ENCODE results near the gene SIK2. TPM values are rescaled to one million over a fixed set of nuclear protein-coding genes. Genes with fewer than 3 reads are reported as not detected.
A peak's percentile ranks its signal among the peaks of the same experiment; 100 is the strongest.

Gene SIK2
- total and polyA plus RNA-seq, 9 of the 15 experiments (the other 6 are each of a cell fraction or from before 2014, with no cell fraction given): 0.74 to 11.6 (median 3.8) TPM

- TF ChIP-seq, protein P1, sequence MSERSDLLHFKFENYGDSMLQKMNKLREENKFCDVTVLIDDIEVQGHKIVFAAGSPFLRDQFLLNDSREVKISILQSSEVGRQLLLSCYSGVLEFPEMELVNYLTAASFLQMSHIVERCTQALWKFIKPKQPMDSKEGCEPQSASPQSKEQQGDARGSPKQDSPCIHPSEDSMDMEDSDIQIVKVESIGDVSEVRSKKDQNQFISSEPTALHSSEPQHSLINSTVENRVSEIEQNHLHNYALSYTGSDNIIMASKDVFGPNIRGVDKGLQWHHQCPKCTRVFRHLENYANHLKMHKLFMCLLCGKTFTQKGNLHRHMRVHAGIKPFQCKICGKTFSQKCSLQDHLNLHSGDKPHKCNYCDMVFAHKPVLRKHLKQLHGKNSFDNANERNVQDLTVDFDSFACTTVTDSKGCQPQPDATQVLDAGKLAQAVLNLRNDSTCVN (CRISPR knock-in tag; IDR thresholded peaks at IDR 0.05): no peak
- no peak for TF ChIP-seq ZNF224 (CRISPR knock-in tag; IDR thresholded peaks at IDR 0.05)
- no peak for TF ChIP-seq ZNF212 (CRISPR knock-in tag; IDR thresholded peaks at IDR 0.05)
- no peak for TF ChIP-seq GTF2F1 (IDR thresholded peaks at IDR 0.05; ENCODE audit: low read depth, low read length)
- TF ChIP-seq, protein P2, sequence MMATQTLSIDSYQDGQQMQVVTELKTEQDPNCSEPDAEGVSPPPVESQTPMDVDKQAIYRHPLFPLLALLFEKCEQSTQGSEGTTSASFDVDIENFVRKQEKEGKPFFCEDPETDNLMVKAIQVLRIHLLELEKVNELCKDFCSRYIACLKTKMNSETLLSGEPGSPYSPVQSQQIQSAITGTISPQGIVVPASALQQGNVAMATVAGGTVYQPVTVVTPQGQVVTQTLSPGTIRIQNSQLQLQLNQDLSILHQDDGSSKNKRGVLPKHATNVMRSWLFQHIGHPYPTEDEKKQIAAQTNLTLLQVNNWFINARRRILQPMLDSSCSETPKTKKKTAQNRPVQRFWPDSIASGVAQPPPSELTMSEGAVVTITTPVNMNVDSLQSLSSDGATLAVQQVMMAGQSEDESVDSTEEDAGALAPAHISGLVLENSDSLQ (IDR thresholded peaks at IDR 0.05): peak; percentile 73
- 0 out of 2 replicates have a peak, but pooled peaks have one; percentile 7 for TF ChIP-seq CEBPB (tag; IDR thresholded peaks at IDR 0.05)
- no peak for TF ChIP-seq KLF16 (IDR thresholded peaks at IDR 0.05)
- no peak for TF ChIP-seq ZBTB40 (IDR thresholded peaks at IDR 0.05)
- no peak for TF ChIP-seq ZBTB40 (CRISPR knock-in tag; IDR thresholded peaks at IDR 0.05)
- no peak for TF ChIP-seq MYBL2 (IDR thresholded peaks at IDR 0.05; ENCODE audit: low read depth)
- no peak for TF ChIP-seq MYBL2 (CRISPR knock-in tag; IDR thresholded peaks at IDR 0.05; ENCODE audit: borderline replicate concordance)
- TF ChIP-seq PPARD (CRISPR knock-in tag; IDR thresholded peaks at IDR 0.05): no peak
- no peak for TF ChIP-seq ILF3 (IDR thresholded peaks at IDR 0.05; ENCODE audit: borderline replicate concordance)
- no peak for TF ChIP-seq ZSCAN29 (IDR thresholded peaks at IDR 0.05)
- no peak for TF ChIP-seq ZZZ3 (IDR thresholded peaks at IDR 0.05)
- no peak for TF ChIP-seq NR3C1 (CRISPR knock-in tag; IDR thresholded peaks at IDR 0.05)
- no peak for TF ChIP-seq SPI1 (IDR thresholded peaks at IDR 0.05; ENCODE audit: borderline replicate concordance, low read depth, low read length)
Observed at GRCh38 chr11:111694851-111695250, 92.6 kb downstream of the SIK2 start (continued).
